Measurements from ENCODE around the gene STAT6. TPM values are rescaled to one million over a fixed set of nuclear protein-coding genes. Genes with fewer than 3 reads are reported as not detected.

STAT6 gene
- total RNA-seq, 1 experiment from 2014 or later, result 52.3 TPM

- BruUV-seq (replicated peaks), result no TSS peak
- Histone ChIP-seq H3K27ac (ENCODE audit: low read length) (no peak overlapping the region), H3K4me3 (ENCODE audit: low read depth in 2 of 2, low read length in 2 of 2) (no peak overlapping the region), H3K36me3 (ENCODE audit: control insufficient read depth, insufficient read depth, low read length) (no peaks in the 10 kb centered on the region), H3K27me3 (ENCODE audit: control insufficient read depth, insufficient read depth, low read length) (no peaks in the 10 kb centered on the region), H3K4me1 (ENCODE audit: control insufficient read depth, insufficient read depth, low read length) (no peaks in the 10 kb centered on the region), H3K9me3 (ENCODE audit: control insufficient read depth, insufficient read depth, low read depth, low read length) (no peaks in the 10 kb centered on the region)
- ChIA-PET POLR2A (no interaction called here), CTCF (interaction anchor here (0.5 kb wide), 1 partner anchor 36 kb away, joined by 14 read pairs; no protein-coding TSS in a partner anchor)
- no peak for DNase-seq (ENCODE audit: low read depth, low spot score)
- intact Hi-C loops (cut with micrococcal nuclease; ENCODE audit: unreplicated experiment) (no loop called here), in situ Hi-C loops (cut with HindIII; ENCODE audit: low pct_unique_long_range_greater_than_20kb, low sequenced_read_pairs) (no loop called here)
- no peak for TF ChIP-seq SIN3A (IDR thresholded peaks at IDR 0.05; ENCODE audit: borderline replicate concordance, insufficient read depth, low read depth, low read length)
- TF ChIP-seq POLR2AphosphoS5 (IDR thresholded peaks at IDR 0.05; ENCODE audit: low read depth, low read length), result no peak
- TF ChIP-seq TCF7L2 (IDR thresholded peaks at IDR 0.05; ENCODE audit: low read depth, low read length), result no peak
- no peak for TF ChIP-seq CTCF (IDR thresholded peaks at IDR 0.05)
- TF ChIP-seq REST (IDR thresholded peaks at IDR 0.05; ENCODE audit: insufficient read depth in 1 of 2, low read depth in 2 of 2, low read length in 1 of 2), result no peak
- ATAC-seq, result no peak
Observed at GRCh38 chr12:57146092-57146491, 34.9 kb upstream of the STAT6 start.

- ATAC-seq (peak; percentile 50; the same call in 1 of the 2 replicates), DNase-seq (ENCODE audit: low read depth, low spot score) (no peak)
- intact Hi-C loops (cut with micrococcal nuclease; ENCODE audit: unreplicated experiment), result no loop called here
- no peak overlapping the region for H3K27ac ChIP-seq (ENCODE audit: low read length)
- no TSS peak for BruUV-seq (replicated peaks)
- ChIA-PET CTCF (interaction anchor here (0.5 to 0.7 kb wide), 4 partner anchors 36 to 388 kb away, joined by 3 to 14 read pairs (median 6); no protein-coding TSS in a partner anchor), POLR2A (interaction anchor here (0.6 kb wide), 1 partner anchor 225 kb away, joined by 3 read pairs; no protein-coding TSS in a partner anchor)
- no peaks in the 10 kb centered on the region for H3K4me1 ChIP-seq (ENCODE audit: control insufficient read depth, insufficient read depth, low read length)
- in situ Hi-C loops (cut with HindIII; ENCODE audit: low pct_unique_long_range_greater_than_20kb, low sequenced_read_pairs), result no loop called here
- H3K4me3 ChIP-seq (ENCODE audit: low read depth in 2 of 2, low read length in 2 of 2), result no peak overlapping the region
- H3K9me3 ChIP-seq (ENCODE audit: control insufficient read depth, insufficient read depth, low read depth, low read length), result no peaks in the 10 kb centered on the region
- no peaks in the 10 kb centered on the region for H3K36me3 ChIP-seq (ENCODE audit: control insufficient read depth, insufficient read depth, low read length)
- H3K27me3 ChIP-seq (ENCODE audit: control insufficient read depth, insufficient read depth, low read length), result no peaks in the 10 kb centered on the region
- no peak for TF ChIP-seq CTCF (IDR thresholded peaks at IDR 0.05)
- TF ChIP-seq REST (IDR thresholded peaks at IDR 0.05; ENCODE audit: insufficient read depth in 1 of 2, low read depth in 2 of 2, low read length in 1 of 2), result no peak
- no peak for TF ChIP-seq POLR2AphosphoS5 (IDR thresholded peaks at IDR 0.05; ENCODE audit: low read depth, low read length)
- TF ChIP-seq SIN3A (IDR thresholded peaks at IDR 0.05; ENCODE audit: borderline replicate concordance, insufficient read depth, low read depth, low read length), result no peak
- TF ChIP-seq TCF7L2 (IDR thresholded peaks at IDR 0.05; ENCODE audit: low read depth, low read length), result no peak
Observed at GRCh38 chr12:57145460-57146059, 34.4 kb upstream of the STAT6 start.

Data from Panc1 (cell line).